ENCODE results near the gene OR10R2.
A peak's percentile ranks its signal among the peaks of the same experiment; 100 is the strongest.

OR10R2 gene, protein sequence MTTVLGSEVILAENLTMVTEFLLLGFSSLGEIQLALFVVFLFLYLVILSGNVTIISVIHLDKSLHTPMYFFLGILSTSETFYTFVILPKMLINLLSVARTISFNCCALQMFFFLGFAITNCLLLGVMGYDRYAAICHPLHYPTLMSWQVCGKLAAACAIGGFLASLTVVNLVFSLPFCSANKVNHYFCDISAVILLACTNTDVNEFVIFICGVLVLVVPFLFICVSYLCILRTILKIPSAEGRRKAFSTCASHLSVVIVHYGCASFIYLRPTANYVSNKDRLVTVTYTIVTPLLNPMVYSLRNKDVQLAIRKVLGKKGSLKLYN

DNA sequence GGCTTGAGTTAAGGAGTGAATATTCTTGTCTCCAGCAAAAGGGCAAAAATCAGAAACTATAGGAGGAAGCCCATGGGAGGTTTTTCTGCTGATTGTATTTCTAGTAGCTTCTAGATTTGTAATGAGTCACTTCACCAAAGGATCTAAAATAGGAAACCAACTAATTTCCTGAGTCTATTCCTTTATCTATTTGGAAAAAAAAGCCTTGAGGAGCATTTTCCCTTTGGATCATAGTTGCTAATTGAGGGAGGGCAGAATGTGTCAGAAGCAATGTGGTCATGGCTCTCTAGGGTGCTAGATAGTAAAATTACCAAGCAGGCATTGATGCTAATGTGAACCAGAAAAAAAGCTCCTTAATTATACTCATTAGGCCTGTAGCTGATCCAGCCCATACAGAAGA, at the start of gene OR10R2:
OR10R2 (plus strand) TSS at position 301 of the 400 bp plus-strand sequence. CDS start 106 bp downstream, outside the sequence.
- DNase-seq: no peak

- no peak for DNase-seq
Measured at GRCh38 chr1:158425027-158425426, 47.0 kb upstream of the OR10R2 start.

DNA sequence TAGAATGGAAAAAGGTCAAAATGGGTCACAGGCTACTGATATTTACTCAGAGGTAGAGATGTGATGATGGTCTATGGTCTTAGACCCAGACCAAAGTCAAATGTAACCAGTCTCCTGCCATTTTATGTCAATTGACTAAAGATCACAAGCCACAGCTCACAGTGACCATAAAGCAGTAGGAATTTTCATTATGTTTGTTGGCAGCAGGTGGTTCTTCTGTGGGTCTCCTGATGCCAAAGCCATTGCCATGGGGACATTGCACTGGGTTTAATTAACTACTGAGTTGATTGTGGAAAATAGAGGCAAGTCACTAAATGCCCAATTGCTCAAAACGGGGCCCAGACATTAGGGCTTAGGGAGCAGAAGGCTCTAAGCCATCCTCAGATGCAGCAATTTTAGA, 45.9 kb upstream of the OR10R2 start, which contains the start of gene OR10K2:
OR10K2 (minus strand) TSS at position 101 of the 400 bp plus-strand sequence. CDS start 5,371 bp downstream, outside the sequence.
- no peak for DNase-seq

GRCh38 chr1:158430163-158430562, 41.9 kb upstream of the OR10R2 start:
- peak; percentile 73 for DNase-seq

- no peak for DNase-seq
Measured at GRCh38 chr1:158434741-158435140, 37.3 kb upstream of the OR10R2 start.

- no peak for DNase-seq
Measured at GRCh38 chr1:158445376-158445775, 26.6 kb upstream of the OR10R2 start.

- DNase-seq: no peak
Measured at GRCh38 chr1:158454537-158454936, 17.5 kb upstream of the OR10R2 start.

DNA sequence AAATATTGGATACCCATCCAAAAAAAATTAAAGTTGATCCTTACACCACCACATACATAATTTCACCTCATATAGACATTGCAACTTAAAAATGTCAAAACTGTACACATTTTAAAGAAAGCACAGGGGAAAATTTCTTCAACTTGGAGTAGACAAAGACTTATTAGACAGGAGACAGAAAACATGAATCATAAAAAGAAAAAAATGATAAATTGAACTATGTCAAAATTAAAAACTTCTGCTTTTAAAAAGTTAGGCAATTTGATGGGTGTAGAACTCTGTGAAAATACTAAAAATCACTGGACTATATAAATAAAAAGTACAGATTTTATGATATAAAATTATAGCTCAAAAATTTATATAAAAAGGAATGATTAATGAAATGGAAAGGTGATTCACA, 14.8 kb upstream of the OR10R2 start:
- no peak for DNase-seq

DNA sequence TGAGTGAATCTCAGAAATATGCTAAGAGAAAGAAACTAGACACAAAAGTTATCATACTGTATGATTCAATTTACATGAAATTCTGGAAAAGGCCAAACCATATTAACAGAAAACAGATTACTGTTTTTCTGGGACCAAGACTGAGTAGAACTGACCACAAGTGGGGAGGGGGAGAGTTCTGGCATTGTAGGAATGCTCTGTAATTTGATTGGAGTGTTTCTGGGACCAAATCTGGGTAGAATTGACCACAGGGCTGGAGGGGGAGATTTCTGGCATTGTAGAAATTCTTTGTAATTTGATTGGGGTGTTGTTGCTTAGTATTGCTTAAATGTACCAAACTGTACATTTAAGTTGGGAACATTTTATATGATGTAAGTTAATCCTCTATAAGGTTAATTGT, 13.8 kb upstream of the OR10R2 start:
- no peak for DNase-seq

- DNase-seq: no peak
Measured at GRCh38 chr1:158461534-158461933, 10.5 kb upstream of the OR10R2 start, which contains the start of gene OR10K1. OR10K1 (plus strand) TSS chr1:158461834; CDS start chr1:158465562, 3,728 bp downstream.

GRCh38 chr1:158485455-158485854, 13.4 kb downstream of the OR10R2 start:
- DNase-seq: no peak

DNA sequence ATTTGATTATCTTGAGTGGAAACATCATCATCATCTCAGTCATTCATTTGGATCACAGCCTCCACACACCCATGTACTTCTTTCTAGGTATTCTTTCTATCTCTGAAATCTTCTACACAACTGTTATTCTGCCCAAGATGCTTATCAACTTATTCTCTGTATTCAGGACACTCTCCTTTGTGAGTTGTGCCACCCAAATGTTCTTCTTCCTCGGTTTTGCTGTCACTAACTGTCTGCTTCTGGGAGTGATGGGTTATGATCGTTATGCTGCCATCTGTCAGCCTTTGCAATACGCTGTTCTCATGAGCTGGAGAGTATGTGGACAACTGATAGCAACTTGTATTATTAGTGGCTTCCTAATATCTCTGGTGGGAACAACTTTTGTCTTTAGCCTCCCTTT, 19.3 kb downstream of the OR10R2 start:
- DNase-seq: no peak

GRCh38 chr1:158493054-158493453, 21.0 kb downstream of the OR10R2 start:
- DNase-seq: no peak

DNA sequence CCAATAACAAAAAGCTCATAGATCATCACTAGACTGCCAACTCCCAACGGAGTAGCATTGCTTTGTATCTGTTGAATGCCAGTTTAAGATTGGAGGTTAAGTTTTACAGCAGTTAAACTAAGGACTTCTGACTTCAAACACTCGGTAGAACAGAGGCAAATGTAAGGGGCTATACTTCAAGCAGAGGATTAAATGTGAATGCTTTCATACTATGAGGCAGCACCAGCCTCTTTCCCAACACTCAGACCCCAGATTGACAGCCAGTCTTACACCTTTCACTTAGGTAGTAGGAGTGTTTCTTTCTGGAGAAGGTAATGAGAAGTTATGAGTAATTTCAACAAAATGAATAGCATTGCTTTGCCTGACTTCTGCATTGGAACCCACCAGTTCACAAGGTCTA, 22.8 kb downstream of the OR10R2 start:
- DNase-seq: no peak

- peak; percentile 4 for DNase-seq
Measured at GRCh38 chr1:158496374-158496773, 24.4 kb downstream of the OR10R2 start.

GRCh38 chr1:158506369-158506987, 34.5 kb downstream of the OR10R2 start:
- DNase-seq: peak; percentile 37

- no peak for DNase-seq
Measured at GRCh38 chr1:158507511-158507910, 35.5 kb downstream of the OR10R2 start.

DNA sequence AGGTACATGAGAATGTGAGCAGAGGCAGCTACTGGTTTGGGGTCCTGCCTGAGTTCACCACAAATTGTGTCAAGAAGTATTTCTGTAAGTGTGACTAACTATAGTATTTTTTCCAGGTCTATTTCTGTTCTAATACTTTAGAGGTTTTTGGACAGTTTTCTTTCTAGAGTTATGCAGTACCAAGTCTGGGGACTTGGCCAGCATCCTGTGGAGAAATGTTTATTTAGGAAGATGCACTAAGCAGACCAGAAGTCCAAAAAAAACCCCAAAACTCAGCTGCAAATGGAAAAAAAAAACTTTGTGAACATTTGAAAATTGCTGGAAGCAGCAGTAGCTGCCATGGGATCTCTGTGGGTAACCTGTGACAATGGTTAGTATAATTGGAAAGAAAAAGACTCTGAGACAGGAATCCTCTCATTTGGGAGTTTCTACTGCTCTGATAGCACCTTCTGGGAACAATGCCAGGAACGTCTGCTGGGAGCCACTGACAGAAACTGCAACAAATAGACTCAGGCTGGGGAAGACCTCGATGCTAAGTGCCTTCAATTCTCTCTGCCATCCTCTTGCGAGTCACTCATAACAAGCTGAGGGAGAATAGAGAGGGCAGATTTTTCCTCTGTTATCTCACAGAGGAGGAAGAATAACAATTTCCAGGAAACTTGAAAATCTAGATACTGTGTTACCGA, 37.6 kb downstream of the OR10R2 start:
- no peak for DNase-seq

GRCh38 chr1:158516966-158517365, 44.9 kb downstream of the OR10R2 start:
- DNase-seq: no peak

- no peak for DNase-seq
Measured at GRCh38 chr1:158520021-158520420, 48.0 kb downstream of the OR10R2 start.

- no peak for DNase-seq
Measured at GRCh38 chr1:158520955-158521665, 49.1 kb downstream of the OR10R2 start.

- no peak for DNase-seq
Measured at GRCh38 chr1:158521666-158522058, 49.6 kb downstream of the OR10R2 start.

DNA sequence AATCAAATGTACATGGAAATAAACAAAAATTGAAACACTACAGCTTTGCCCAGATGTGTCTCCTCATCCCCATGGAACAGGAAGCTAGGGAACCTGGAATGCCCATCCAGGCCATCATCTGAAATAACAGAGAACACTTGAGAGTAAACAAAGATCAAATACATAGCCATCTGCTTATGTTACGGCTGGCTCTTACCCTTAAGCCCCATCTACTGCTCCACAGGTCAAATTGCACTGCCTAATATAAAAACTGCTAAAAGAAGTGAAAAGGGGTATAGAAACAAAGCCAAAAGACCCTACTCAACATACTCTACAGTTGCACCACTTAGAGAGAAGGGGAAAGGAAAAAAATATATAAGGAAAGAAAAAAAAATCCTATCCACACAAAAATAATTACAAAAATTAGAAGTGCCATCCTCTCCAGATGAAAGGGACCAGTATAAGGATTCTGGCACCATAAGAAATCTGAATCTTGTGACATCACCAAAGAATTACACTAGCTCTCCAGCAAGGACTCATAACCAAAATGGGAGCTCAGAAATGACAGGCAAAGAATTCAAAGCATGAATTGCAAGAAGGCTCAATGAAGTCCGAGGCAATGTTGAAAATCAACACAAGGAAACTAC, 55.3 kb downstream of the OR10R2 start:
- DNase-seq: no peak
